Endothelial cell of umbilical vein (primary cell): ENCODE data around the gene TIMMDC1. TPM values are rescaled to one million over a fixed set of nuclear protein-coding genes. Genes with fewer than 3 reads are reported as not detected.

Source experiments
- BruUV-seq: library from RNA; stranded (reverse); fragments of 400-500 nt; replicated peaks from 2 replicates; lab custom pipeline; 2021; lab: Mats Ljungman, UMichigan
- CTCF ChIA-PET: fragments of 300-600, 350-600 bp; sonication (Branson Sonifier 250); formaldehyde crosslinking; loops from one replicate; lab custom pipeline; 2021; ENCODE audit warnings: antibody characterized with exemption, inconsistent platforms; lab: Charles Lee
- POLR2A ChIA-PET: fragments of 300-600, 350-600 bp; sonication (Branson Sonifier 250); formaldehyde crosslinking; loops from one replicate; lab custom pipeline; 2021; ENCODE audit warnings: antibody characterized with exemption, inconsistent platforms; lab: Charles Lee
- DNase-seq: peaks from one replicate; pipeline ENCODE4 v3.0.0-alpha.2; 2011; ENCODE audit warnings: low read depth, low spot score
- FAIRE-seq: peaks from 2 replicates; lab custom pipeline; 2011; peaks lifted over from hg19 to GRCh38; lab: Jason Lieb, UNC
- H2AFZ ChIP-seq: 2 replicates; pipeline ENCODE4 v1.6.0; 2012; ENCODE audit warnings: low read depth, low read length, control low read depth, inconsistent platforms
- H3K27ac ChIP-seq: 2 replicates; pipeline ENCODE4 v1.5.1; 2011; ENCODE audit warnings: low read depth, mild to moderate bottlenecking, control low read depth, low read length, moderate library complexity; ENCODE audit not compliant: insufficient read depth
- H3K27me3 ChIP-seq, 2 experiments: 2 replicates each; pipeline versions ENCODE4 v1.6.0 to v1.6.1; 2011; ENCODE audit warnings: low read length in 2 of 2, mixed read lengths in 1 of 2; ENCODE audit not compliant: control insufficient read depth in 2 of 2, insufficient read depth in 2 of 2
- H3K36me3 ChIP-seq, 2 experiments: 2 replicates in 1 of 2; 3 replicates in 1 of 2; pipeline ENCODE4 v1.5.1; 2011; ENCODE audit warnings: low read length in 2 of 2, mild to moderate bottlenecking in 1 of 2, moderate library complexity in 1 of 2; ENCODE audit not compliant: control insufficient read depth in 2 of 2, insufficient read depth in 2 of 2; ENCODE audit errors: extremely low read depth in 1 of 2
- H3K4me1 ChIP-seq: 3 replicates; pipeline ENCODE4 v1.5.1; 2011; ENCODE audit warnings: mild to moderate bottlenecking, low read length; ENCODE audit not compliant: control insufficient read depth, insufficient read depth; ENCODE audit errors: extremely low read depth
- H3K4me2 ChIP-seq: 2 replicates; pipeline ENCODE4 v1.6.1; 2011; ENCODE audit warnings: low read length, control low read depth, mixed read lengths; ENCODE audit not compliant: insufficient read depth
- H3K4me3 ChIP-seq, 3 experiments: fragments of 200-600 bp in 1 of 3; sonication (generic), shearing (Covaris generic) in 1 of 3; replicated peaks in 1 of 3; 2 replicates each; pipeline ENCODE4 v1.5.1; 2011 to 2016; ENCODE audit warnings: control low read depth in 3 of 3, low read length in 3 of 3, mild to moderate bottlenecking in 2 of 3, inconsistent platforms in 1 of 3, low read depth in 1 of 3, moderate library complexity in 1 of 3; ENCODE audit not compliant: insufficient read depth in 1 of 3
- H3K79me2 ChIP-seq: 2 replicates; pipeline ENCODE4 v1.6.0; 2012; ENCODE audit warnings: low read length, inconsistent platforms; ENCODE audit not compliant: control insufficient read depth, insufficient read depth
- H3K9ac ChIP-seq: replicated peaks from 2 replicates; pipeline ENCODE3; 2011; ENCODE audit warnings: low read length, control low read depth; ENCODE audit not compliant: insufficient read depth; ENCODE audit errors: extremely low read depth
- H3K9me1 ChIP-seq: replicated peaks from 3 replicates; pipeline ENCODE4 v1.6.0; 2011; ENCODE audit warnings: mild to moderate bottlenecking, low read length; ENCODE audit not compliant: control insufficient read depth, insufficient read depth; ENCODE audit errors: extremely low read depth
- H3K9me3 ChIP-seq: replicated peaks from 2 replicates; pipeline ENCODE4 v1.5.1; 2012; ENCODE audit warnings: low read length, inconsistent platforms; ENCODE audit not compliant: control insufficient read depth, insufficient read depth
- H4K20me1 ChIP-seq: replicated peaks from 2 replicates; pipeline ENCODE3; 2011; ENCODE audit warnings: mild to moderate bottlenecking, low read length; ENCODE audit not compliant: control insufficient read depth, insufficient read depth; ENCODE audit errors: extremely low read depth
- CTCF ChIP-seq, 2 donors: IDR thresholded peaks; 1 replicate in 1 of 2; 2 replicates in 1 of 2; pipeline ENCODE4 v1.5.1; 2011; ENCODE audit warnings: low read length in 2 of 2, mild to moderate bottlenecking in 2 of 2, moderate library complexity in 2 of 2, control low read depth in 1 of 2, inconsistent platforms in 1 of 2, low read depth in 1 of 2; ENCODE audit not compliant: insufficient read depth in 1 of 2; ENCODE audit errors: extremely low read depth in 1 of 2
- EZH2 ChIP-seq: IDR thresholded peaks from 2 replicates; pipeline ENCODE4 v1.6.1; 2012; ENCODE audit warnings: borderline replicate concordance, low read depth, mild to moderate bottlenecking, moderate library complexity, low read length, inconsistent platforms; ENCODE audit not compliant: severe bottlenecking
- FOS ChIP-seq: IDR thresholded peaks from 2 replicates; pipeline ENCODE4 v1.6.1; 2011; ENCODE audit warnings: mild to moderate bottlenecking, low read length, moderate library complexity, borderline replicate concordance; ENCODE audit not compliant: insufficient read depth
- GATA2 ChIP-seq: IDR thresholded peaks from 2 replicates; pipeline ENCODE4 v1.7.0; 2011; ENCODE audit warnings: low read depth, mild to moderate bottlenecking, moderate library complexity, mixed read lengths, low read length; ENCODE audit not compliant: insufficient read length, insufficient read depth
- JUN ChIP-seq: IDR thresholded peaks from 2 replicates; pipeline ENCODE4 v1.6.1; 2011; ENCODE audit warnings: borderline replicate concordance, low read depth; ENCODE audit not compliant: insufficient read length, insufficient read depth
- MAX ChIP-seq: IDR thresholded peaks from 2 replicates; pipeline ENCODE4 v1.6.1; 2011; ENCODE audit not compliant: insufficient read depth, insufficient read length
- MYC ChIP-seq: IDR thresholded peaks from one replicate; pipeline ENCODE4 v1.6.1; 2011; ENCODE audit warnings: mild to moderate bottlenecking, low read depth, low read length
- POLR2A ChIP-seq: IDR thresholded peaks from 2 replicates; pipeline ENCODE4 v1.6.1; 2012; ENCODE audit warnings: low read depth, mild to moderate bottlenecking, control low read depth, low read length
- POLR2AphosphoS5 ChIP-seq: IDR thresholded peaks from 2 replicates; pipeline ENCODE4 v1.6.1; 2012; ENCODE audit warnings: low read depth, mild to moderate bottlenecking, control low read depth, low read length, moderate library complexity; ENCODE audit not compliant: insufficient read depth
- dilution Hi-C: fragments of 300-500 bp; cut with MboI; formaldehyde crosslinking; loops from one replicate; pipeline ENCODE4 v1.15.0; 2019; ENCODE audit warnings: low sequenced_read_pairs; ENCODE audit not compliant: extremely low pct_ligation_motif_present
- intact Hi-C: fragments of 100-400 bp; cut with micrococcal nuclease; formaldehyde crosslinking; loops from one replicate; pipeline ENCODE4 v1.10.0; 2022
- polyA plus RNA-seq, 4 experiments: library from polyadenylated mRNA; depleted of rRNA in 3 of 4; stranded (reverse) in 3 of 4; unstranded in 1 of 4; fragments of >200 nt; gene quantifications; 2 replicates each; pipeline versions ENCODE4 v1.2.1 to v1.2.3, GENCODE V29; 2011 to 2012; ENCODE audit warnings: missing spikeins in 1 of 4
- total RNA-seq: library from RNA; stranded (reverse); gene quantifications from 2 replicates; pipeline ENCODE4 v1.2.3, GENCODE V29; 2021

Gene TIMMDC1
- total and polyA plus RNA-seq, 2 donors (not counting 3 experiments of a cell fraction or from before 2014, with no cell fraction given), result 49.2 to 76.2 TPM

- Histone ChIP-seq H3K4me3 (no peak overlapping the region), H3K4me2 (no peak overlapping the region), H3K4me1 (no peaks in the 10 kb centered on the region), H4K20me1 (no peaks in the 10 kb centered on the region), H3K36me3 (no peaks in the 10 kb centered on the region), H3K27me3 (no peaks in the 10 kb centered on the region), H2AFZ (no peak overlapping the region), H3K79me2 (no peaks in the 10 kb centered on the region), H3K9ac (no peak overlapping the region), H3K9me1 (no peaks in the 10 kb centered on the region), H3K27ac (no peak overlapping the region), H3K9me3 (no peaks in the 10 kb centered on the region)
- ChIA-PET POLR2A (no interaction called here), CTCF (interaction anchor here (1.0 kb wide), 1 partner anchor 133 kb away, joined by 3 read pairs; no protein-coding TSS in a partner anchor)
- intact Hi-C loops, result no loop called here
- TF ChIP-seq GATA2 (no peak), POLR2AphosphoS5 (no peak), EZH2 (no peak), MAX (no peak), FOS (no peak), JUN (no peak), MYC (no peak), POLR2A (no peak), CTCF (IDR thresholded peaks at IDR 0.05; ENCODE audit: extremely low read depth in 1 of 2, insufficient read depth in 1 of 2, low read depth in 1 of 2, low read length in 2 of 2) (no peak)
- no TSS peak for BruUV-seq
- FAIRE-seq (no peak), DNase-seq (no peak)
- dilution Hi-C loops, result no loop called here
Observed at GRCh38 chr3:119548341-119548740, 50.0 kb downstream of the TIMMDC1 start.
